NCI-H446 (cell line): Measurements from ENCODE around the gene JAML.

Experiments used
- DNase-seq, 2 experiments: peaks; one replicate each; lab custom pipeline; 2025; lab: John Stamatoyannopoulos, UW

JAML gene

DNA sequence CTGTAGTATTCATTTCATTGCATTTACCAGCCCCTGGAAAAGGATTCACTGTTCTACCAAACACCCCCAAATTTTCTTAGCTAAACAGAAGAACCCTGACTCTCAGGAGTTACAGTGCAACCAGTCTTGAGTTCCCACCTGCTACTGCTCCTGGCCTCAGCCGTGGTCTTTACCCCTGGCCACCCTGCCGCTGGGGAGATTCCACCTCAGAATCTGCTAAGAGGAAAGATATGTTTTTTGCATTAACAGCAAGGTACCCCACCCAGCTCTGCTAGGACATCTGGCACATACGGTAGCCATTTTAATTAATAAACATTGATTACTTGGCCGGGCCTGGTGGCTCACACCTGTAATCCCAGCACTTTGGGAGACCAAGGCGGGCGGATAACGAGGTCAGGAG is 9.0 kb downstream of the JAML start:
- no peak for DNase-seq

DNA sequence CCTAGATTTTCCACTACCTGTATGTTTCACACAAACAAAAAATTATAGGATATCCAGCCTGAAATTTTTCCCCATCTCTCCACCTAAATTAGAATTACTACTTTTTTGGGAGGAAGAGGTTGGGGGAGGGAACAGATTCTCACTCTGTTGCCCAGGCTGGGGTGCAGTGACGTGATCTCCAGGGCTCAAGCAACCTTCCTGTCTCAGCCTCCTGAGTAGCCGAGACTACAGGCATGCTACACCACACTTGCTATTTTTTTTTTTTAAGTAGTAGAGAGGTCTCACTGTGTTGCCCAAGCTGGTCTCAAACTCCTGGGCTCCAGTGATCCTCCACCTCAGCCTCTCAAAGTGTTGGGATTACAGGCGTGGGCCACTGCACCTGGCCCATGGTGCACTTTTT is 9.5 kb downstream of the JAML start:
- DNase-seq = no peak

DNA sequence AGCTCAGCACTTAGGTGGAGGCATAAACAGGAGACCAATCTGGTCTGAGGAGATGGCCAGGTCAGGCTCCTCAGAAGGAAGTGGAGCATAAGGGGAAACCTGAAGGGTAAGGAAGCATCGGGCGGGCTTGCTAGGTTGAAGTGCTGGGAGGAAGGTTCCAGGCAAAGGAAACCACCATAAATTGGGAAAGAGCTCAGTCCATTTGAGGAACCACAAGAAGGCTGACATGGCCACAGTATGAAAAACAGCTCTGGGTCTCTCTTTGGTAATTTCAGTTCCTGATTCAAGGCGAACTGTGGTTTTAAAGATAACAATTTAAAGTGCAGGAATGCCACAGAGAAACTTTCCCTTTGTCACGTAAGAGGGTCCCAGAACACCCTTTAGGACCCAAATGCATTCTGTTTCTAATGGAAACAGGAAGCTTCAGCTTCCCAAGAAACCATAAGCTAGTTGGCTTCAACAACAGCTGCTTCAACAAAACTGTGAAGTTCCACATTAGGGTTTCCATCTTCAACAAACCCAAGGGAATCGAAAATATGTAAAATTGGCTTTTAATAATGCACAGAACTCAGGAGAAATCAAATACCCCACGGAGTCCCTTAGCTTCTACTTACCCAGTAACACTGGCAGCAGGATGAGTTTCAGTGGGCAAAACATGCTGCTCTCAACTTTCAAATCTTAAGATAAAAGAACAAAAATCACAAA is 10.4 kb downstream of the JAML start:
- no peak for DNase-seq

DNA sequence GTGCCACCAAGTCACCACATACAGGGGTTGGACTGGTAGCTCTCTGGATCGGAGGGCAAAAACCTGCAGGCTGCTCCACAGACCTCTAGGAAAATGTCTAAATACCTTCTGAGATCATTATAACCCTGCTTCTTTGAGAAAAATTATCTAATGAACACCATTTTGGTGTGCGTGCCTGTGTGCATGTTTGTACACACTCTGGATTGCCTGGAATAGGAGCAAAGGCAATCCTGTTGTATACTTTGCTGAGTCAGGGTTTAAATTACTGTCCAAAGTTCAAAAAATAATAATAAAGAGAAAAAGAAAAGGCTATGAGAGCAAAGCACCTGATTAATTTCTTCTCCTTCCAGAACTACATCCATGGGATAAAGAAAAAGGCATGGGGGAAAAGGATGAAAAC is 11.0 kb downstream of the JAML start:
- no peak for DNase-seq

DNA sequence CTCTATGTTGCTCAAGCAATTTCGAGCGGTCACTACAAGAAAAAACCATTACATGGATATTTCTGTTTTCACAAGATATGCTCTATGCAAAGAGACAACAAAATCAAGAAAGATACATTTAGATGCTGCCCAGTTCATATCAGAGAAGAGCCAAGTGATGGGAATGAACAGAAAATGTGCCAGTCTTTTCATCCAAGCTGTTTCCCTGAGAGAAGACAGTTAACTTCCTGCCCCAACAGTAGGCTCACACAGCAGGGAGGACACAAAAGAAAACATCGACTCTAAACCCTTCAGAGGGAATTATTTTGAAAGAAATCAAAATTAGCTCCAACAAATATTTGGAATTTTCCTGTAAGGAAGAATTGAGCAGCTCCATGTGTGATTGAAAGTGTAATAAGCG is 11.6 kb downstream of the JAML start:
- no peak for DNase-seq

DNA sequence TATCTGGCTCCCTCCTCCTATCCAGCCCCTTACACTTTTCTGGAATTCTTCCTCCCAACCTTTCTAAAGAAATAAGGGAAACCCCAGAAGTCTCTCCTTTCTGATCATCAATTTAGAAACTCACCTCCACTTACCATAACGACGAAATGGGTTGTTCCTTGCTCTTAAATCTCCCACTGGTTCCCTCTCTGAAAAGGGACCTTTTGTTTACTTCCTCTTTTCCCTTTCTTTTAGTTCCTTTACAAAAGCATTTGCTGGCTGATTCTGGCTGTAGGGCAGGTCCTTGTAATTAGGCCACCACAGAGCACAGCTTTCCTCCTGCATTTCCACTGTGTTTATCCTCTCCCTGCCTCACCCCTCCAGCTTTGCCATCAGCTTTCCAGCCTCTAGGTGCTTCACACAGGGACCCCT is 12.0 kb downstream of the JAML start:
- no peak for DNase-seq

DNA sequence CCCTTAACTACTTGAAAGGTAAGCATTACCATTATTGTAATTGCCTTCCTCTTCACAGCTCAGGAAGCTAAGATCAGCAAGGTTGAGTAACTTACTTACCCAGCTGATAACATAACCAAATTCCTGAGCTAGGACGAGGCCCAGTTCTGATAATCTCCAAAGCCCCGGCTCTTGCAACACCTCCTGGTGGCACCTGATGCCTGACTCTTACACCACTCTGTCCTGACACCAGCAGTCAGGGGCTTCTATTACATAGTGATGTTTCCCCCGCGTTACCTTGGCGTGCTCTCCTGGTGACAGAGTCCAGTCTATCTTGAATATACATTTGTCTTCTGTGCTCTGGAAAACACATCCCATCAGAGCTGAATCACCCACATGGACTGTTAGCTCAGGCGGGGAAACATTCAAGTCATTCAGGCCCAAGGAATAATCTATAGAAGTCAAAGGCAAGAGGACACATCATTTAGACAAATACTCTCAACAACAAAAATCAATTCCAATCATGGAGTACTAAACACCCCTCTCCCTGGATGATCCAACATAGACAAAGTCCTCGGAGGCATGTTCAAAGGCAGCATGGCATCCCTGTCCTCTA is 12.6 kb downstream of the JAML start:
- no peak for DNase-seq

DNA sequence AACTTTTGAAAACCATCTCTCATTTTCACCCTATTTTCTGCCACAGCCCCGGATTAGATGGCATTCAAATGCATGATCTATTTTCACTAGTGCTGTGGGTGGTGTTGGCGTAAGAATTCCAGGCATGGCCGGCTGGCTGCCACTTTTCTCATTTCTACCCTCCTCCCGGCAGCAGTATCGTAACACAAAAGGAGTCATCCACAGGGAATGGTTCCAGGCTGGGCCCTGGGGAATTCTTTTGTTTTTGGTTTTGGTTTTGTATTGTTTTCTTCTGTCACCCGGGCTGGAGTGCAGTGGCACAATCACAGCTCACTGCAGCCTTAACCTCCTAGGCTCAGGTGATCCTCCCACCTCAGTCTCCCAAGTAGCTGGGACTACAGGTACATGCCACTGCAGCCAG is 13.8 kb downstream of the JAML start:
- no peak for DNase-seq

DNA sequence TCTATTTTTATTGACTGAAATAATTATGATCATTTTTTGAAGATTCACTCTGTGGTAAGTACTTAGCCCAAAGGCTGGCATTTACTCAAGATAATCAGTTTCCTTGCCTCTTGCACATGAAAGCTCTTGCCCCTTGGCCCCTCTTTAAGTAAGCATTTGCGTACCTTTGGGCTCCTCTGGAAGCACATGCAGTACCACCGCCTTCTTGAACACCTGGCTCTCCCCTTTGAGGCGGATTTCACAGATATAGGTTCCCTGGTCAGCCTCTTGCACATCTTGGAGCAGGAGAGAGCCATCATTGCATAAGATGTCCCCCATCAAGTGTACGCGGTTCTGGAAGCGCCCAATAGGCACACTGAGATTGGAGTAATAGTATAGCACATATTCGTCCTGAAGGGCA is 14.5 kb downstream of the JAML start:
- DNase-seq = no peak

DNA sequence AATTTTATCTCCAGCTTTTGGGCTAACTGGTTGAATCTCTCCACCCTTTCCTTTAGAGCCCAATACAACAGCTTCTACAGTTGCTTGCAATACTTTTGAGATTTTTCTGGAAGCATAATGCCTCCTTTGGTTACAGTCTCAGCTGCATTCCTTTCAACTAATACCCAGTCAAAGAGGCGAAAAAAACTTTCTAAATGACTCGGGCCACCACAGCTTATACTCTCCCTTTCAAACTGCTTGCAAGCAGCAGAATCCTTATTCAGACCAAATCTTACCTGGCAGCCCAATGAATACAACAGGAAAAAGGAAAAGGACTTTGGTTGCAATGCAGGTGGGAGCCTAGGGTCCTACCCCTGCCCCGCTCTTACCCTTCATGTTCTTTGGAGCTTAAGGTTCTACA is 15.8 kb downstream of the JAML start:
- no peak for DNase-seq

DNA sequence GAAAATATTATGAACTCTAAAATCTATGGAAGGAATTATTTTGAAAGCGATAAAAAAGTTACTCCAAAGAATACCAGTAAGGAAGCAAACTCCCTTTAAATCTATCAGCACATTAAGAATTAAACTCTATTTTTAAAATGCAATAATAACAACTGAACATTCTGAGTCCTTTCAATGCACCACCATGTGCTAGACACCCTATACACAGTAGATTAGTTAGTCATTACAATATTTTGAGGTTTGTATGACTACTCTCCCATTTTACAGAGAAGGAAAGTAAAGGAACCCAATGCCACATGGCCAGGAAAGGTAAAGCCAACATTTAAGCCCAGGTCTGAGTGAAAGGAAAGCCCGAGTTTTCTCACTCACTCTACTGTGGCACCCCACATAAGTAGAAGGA is 17.7 kb downstream of the JAML start:
- DNase-seq = no peak

DNA sequence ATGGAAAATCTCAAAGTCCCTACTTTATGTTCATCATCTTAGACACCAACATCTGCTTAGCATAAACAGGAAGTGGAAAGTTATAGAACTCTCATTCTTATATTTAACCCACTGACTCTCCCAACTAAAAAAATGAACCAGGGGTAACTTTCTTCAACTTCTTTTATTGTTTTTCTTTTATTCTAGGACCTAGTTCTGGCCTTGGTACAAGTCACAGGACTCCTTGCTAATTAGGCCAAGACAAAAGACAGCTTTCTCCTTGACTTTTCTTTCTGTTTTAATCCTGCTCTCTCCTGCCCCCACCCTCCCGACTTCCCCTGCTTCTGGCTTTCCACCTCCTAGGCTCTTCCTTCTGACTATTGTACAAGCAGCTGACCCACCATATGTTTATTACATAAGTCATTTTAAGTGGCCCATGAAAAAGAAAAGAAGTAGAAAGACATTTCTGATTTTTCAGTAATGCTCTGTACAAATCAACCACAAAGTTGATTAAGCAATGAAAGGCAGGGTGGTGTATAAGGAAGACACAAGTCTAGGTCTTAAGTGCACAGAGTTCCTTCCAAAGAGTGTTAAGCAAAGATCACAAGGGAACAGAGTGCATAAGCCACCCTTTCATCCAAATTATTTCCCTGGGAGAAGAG is 18.3 kb downstream of the JAML start:
- DNase-seq = no peak

DNA sequence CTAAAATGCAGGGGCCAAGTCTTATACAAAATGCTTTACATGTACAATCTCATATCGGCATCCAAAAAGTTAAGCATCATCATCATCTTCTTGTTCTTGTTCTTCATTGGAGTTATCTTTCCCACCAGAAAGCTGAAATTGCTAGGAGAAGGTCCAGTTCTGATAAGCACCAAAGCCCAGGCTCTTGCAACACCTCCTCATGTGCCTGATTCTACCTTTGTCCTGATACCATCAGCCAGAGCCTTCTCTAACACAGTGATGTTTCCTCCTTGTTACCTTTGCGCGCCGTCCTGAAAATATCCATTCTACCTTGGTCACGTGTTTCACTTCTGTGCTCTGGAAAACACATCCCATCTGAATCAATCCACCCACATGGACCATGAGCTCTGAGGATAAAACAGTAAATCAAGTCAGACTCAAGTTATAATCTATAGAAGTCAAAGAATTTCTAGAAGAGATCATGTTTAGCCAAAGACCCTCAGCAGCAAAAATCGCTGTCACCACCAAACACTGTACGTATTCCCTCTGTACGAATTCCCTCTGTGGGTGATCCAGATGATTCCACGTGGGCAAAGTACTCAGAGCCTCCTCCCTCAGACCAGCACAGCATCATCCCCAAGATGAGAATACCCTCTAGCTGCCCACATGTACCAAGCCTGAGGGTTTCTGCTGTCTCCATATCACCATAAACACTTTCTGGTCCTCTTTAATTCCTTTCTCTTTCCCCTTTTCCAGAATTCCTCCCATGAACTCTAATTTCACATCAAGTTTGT is 19.0 kb downstream of the JAML start:
- no peak for DNase-seq

DNA sequence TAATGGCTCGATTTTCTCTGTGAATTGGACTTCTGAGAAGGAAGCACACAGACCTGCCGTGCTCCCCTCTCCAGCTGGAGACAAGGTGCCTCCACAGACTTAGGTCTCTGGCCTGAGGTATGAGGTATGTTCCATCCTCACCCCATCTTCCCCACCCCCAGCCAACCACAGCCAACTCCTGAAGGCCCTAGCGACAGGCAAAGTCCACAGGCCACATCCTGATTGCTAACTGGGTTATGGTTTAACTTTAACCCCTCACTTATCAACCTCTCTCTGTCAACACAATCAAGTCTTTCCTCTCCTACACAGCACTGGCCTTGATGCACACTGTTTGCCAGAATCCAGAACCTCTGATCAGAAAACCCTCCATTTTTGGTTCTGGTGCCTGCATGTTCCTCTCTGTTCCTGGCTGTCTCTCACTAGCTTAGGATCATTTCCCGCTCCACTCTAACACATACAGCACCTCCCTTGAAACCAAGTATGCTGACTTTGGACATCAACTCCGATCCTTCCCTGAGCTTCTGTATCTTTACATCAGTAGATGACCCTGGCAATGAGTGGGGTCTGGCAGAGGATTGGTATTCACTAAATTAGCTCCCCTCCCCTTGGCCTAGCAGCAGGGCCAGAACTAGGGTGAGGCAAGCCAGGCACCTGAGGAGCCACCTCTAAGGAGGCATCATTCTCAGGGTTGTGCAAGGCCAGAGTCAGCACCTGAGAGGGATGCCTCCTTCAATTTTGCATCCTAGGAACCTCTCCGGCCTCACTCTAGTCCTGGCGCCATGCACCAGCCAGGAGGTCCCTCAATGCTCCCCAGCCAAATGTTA is 22.0 kb downstream of the JAML start:
- DNase-seq = no peak

DNA sequence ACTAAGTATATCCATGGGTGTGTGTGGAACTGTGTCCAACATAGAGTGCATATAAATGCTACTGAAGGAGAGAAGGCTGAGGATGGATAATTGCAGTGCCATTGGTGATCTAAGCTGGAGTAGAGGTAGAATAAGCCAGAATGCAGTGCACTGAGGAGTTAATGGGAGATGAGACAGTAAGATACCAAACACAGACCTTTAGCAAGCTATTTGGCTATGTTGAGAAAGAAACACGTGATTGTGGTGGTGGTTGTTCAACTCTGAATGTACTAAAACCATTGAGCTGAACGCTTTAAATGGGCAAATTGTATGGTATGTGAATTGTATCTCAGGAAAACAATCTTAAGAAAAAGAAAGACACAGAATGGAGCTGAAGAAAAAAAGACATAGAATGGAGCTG is 22.8 kb downstream of the JAML start:
- no peak for DNase-seq

DNA sequence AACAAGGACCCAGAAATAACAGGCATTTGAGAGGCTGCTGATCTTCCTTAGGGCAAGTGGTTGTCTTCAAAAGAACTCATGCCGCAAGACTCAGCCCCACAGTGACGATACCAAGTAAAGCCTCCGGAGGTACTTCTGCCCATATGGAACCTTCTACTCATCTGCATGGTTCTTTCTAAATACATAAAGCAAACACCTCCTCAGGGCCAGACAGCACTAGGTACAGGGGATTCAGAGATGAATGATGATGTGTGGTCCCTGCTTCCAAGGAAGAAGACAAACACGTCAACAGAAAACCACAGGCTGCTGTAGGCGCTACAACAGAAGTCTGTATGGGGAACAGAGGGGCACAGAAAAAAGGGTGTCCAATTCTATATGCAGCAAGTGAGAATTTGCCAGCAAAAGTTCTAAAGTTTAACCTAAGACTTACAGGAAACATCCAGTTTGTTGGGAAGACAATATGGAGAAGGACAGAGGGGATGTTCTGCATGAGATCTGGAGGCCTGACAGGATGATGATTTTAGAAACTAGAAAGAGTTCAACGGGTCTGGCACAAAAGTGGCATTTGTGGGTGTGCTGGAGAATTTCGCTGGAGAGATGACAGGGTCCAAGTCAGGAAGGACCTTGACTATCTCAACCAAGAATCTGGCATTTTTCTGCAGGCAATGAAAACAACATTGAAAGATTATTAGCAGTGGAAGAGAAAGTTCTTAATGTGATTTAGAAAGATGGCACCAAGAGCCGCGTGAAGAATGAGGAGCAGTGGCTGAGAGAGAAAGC is 23.7 kb downstream of the JAML start:
- DNase-seq = no peak

DNA sequence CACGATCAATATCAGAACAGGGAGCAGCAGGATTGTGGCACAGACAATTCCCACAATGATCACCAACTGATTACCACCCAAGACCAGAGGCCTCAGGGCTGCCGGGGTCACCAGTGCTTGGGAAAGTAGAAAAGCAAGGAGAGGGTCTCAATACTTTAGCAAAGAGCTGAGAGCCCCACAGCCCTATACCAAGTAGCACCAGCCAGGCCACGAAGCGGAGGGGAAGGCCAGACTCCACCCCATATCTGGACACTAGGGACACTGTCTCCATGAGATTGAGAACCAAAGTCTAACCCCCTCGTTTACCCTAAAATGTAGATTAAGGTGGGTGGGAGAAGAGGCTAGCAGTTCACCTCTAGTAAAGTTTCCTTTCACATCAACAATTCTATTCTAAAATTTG is 24.3 kb downstream of the JAML start:
- DNase-seq = no peak

DNA sequence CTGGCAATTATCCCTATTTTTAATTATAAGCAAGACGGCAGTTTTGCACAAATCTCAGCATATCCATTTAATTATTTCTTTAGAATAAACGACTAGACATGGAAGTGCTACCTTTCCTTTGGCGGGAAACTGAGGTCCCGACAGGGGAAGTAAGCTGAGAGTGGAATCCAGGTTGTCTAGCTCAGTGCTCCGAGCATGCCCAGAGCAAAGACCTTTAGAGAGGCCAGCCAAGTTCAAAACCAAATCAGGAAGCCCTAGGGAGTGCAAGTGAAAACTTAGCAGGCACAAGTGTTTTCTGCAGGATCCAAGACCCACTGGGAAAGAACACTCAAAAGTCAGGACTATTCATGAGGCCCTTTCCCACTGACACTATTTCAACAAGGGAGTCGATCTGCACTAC is 25.7 kb downstream of the JAML start:
- no peak for DNase-seq

DNA sequence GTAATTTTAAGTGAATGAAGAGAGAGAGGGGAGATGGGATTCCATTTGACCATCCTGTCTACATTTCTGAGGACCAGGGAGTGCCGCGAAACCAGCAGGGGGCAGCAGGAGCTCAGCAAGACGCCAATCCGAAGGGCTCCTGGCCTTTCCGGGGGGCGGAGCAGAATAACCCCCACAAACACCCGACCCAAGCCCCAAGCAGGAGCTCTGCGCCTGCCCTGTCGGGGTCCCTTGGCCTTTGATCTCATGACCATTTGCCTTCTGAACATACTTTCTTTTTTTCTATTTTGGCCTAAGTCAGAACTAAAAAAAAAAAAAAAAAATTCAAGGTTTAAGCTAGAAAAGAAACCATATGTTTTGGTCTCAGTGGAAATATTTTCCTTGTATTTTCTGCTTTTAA is 26.4 kb downstream of the JAML start:
- DNase-seq = peak; percentile 48 to 72

DNA sequence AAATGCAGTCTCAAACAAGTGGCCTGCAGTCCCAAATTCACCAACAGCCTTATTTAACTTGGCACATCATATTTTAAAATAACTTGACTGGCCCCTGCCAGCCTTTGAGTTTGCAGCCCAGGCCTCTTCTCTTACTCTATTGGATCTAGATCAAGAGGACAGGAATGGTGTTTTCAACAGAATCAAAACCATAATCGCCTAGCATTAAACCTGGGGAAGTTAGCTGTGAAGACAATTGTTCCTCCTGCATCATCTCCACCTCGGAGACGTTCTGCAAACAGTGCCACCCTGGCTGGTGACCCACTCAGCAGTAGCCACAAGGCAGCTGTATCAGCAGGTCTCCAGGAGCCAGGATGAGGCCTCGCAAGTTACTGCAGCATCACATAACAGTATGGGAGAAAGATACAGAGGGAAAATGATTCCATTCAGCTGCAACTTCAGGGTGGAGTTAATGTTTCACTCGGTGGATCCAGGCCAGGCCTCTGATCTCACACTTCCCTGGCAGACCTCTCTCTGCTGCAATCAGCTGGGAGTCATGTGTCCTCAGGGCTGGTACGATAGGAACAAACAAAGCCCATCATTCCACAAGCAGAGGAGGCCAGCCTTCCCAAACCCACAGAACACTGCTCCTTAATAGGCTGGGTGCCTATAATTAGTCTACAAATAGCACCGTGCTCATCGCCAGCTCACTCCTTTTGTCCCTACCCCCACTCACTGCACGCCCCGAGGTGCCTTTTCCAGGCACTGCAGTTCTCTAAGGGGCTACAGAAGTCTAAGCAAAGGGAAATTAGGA is 29.8 kb downstream of the JAML start:
- DNase-seq = no peak
